GM12878 (cell line): Measurements from ENCODE around the gene ACTL7A.

Experiments
- CREM ChIP-seq: IDR thresholded peaks from 2 replicates; pipeline ENCODE4 v1.6.1; 2014; ENCODE audit warnings: antibody characterized with exemption, low read depth
- CTCF ChIP-seq, 3 experiments: IDR thresholded peaks in 2 of 3; conservative IDR thresholded peaks in 1 of 3; 2 replicates each; pipeline ENCODE4 v1.5.1; 2011; ENCODE audit warnings: low read depth in 3 of 3, low read length in 3 of 3, mild to moderate bottlenecking in 3 of 3, control low read depth in 2 of 3, moderate library complexity in 2 of 3, inconsistent platforms in 1 of 3, mixed read lengths in 1 of 3; ENCODE audit not compliant: control insufficient read depth in 2 of 3, insufficient read depth in 1 of 3; ENCODE audit errors: extremely low read depth in 1 of 3
- EP300 ChIP-seq, 2 experiments: fragments of 150-350 bp in 1 of 2; IDR thresholded peaks; 2 replicates each; pipeline ENCODE4 v1.6.1; 2011 to 2012; ENCODE audit warnings: low read depth in 2 of 2, low read length in 2 of 2, borderline replicate concordance in 1 of 2, improper control_type of control experiment in 1 of 2, inconsistent platforms in 1 of 2; ENCODE audit not compliant: control insufficient read depth in 1 of 2
- ESRRA ChIP-seq: IDR thresholded peaks from 2 replicates; pipeline ENCODE4 v1.6.1; 2012; ENCODE audit warnings: mild to moderate bottlenecking, low read length, improper control_type of control experiment
- EZH2 ChIP-seq: IDR thresholded peaks from 2 replicates; pipeline ENCODE4 v1.6.1; 2012; ENCODE audit warnings: low read depth, mild to moderate bottlenecking, control low read depth, inconsistent platforms, low read length, borderline replicate concordance; ENCODE audit not compliant: control insufficient read depth
- NFIC ChIP-seq: IDR thresholded peaks from 2 replicates; pipeline ENCODE4 v1.6.1; 2012; ENCODE audit warnings: low read depth, mild to moderate bottlenecking, inconsistent platforms, low read length, moderate library complexity
- POLR2AphosphoS5 ChIP-seq: IDR thresholded peaks from 2 replicates; pipeline ENCODE4 v1.6.1; 2011; ENCODE audit warnings: mild to moderate bottlenecking, low read length, inconsistent platforms
- SP1 ChIP-seq: IDR thresholded peaks from one replicate; pipeline ENCODE4 v1.6.1; 2011; ENCODE audit warnings: low read depth, low read length
- TAF1 ChIP-seq: IDR thresholded peaks from 2 replicates; pipeline ENCODE4 v1.6.1; 2011; ENCODE audit warnings: mild to moderate bottlenecking, low read depth, low read length, borderline replicate concordance
- TCF12 ChIP-seq: IDR thresholded peaks from 2 replicates; pipeline ENCODE4 v1.6.1; 2011; ENCODE audit warnings: low read depth, mild to moderate bottlenecking, low read length

- TF ChIP-seq CTCF (IDR thresholded peaks at IDR 0.05 in 2 of 3, conservative IDR thresholded peaks at IDR 0.05 in 1 of 3; ENCODE audit: control insufficient read depth in 2 of 3, extremely low read depth in 1 of 3, insufficient read depth in 1 of 3, low read depth in 3 of 3, low read length in 3 of 3), result no peak
- TF ChIP-seq SP1, result no peak
- TF ChIP-seq NFIC, result no peak
- no peak for TF ChIP-seq CREM
- TF ChIP-seq TCF12, result no peak
- TF ChIP-seq ESRRA, result no peak
- TF ChIP-seq TAF1, result no peak
- TF ChIP-seq EP300 (IDR thresholded peaks at IDR 0.05; ENCODE audit: borderline replicate concordance in 1 of 2, control insufficient read depth in 1 of 2, low read depth in 2 of 2, low read length in 2 of 2), result no peak
- TF ChIP-seq POLR2AphosphoS5, result no peak
- no peak for TF ChIP-seq EZH2
These were observed 32.3 kb downstream of the ACTL7A start for GRCh38 chr9:108894225-108894997.
